Measurements from ENCODE around the gene TSPO.
A peak's percentile ranks its signal among the peaks of the same experiment; 100 is the strongest.
"Not testable (repeated sequence)": the region's sequence is repeated elsewhere in the genome, so short reads cannot be mapped to it uniquely, and the experiment has no call there.

TSPO gene

DNA sequence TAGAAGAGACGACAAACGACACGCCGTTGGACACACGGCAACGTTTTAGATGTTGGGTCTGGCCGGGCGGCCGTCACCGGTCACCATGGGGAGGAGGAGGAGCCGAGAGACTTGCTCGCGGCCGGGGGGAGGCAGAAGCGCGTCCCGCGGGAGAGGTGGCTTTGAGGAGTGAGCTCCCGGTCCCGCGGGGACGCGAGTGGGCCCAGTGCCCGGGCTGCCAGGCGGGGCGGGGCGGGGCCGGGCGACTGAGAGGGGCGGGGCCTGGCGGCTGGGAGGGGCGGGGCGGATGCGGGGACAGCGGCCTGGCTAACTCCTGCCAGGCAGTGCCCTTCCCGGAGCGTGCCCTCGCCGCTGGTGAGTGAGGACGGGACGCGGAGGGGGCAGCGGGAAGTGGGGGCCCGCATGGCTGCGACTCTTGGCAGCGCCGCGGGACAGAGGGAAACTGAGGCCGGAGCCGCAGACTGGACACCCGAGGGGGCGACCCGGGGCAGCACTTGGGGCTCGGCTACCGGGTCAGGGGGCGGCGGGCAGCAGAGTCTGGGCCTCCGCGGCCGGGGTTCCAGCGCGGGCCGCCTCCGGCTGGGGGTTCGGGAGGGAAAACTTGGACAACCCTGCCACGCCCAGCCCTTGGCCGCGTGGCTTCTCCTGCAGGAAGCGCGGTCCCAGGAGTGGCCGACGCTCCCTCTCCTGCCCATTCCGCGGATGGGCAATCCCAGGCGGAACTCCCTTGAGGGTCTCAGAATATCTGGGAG is at the start of gene TSPO:
TSS of gene TSPO (plus strand) at position 309 of the 752 bp plus-strand sequence. CDS start 7,680 bp downstream, outside the sequence.
- DNase-seq (ENCODE audit: low read depth in 3 of 3, low spot score in 1 of 3): peak; percentile 13 to 59 (median 22)

DNA sequence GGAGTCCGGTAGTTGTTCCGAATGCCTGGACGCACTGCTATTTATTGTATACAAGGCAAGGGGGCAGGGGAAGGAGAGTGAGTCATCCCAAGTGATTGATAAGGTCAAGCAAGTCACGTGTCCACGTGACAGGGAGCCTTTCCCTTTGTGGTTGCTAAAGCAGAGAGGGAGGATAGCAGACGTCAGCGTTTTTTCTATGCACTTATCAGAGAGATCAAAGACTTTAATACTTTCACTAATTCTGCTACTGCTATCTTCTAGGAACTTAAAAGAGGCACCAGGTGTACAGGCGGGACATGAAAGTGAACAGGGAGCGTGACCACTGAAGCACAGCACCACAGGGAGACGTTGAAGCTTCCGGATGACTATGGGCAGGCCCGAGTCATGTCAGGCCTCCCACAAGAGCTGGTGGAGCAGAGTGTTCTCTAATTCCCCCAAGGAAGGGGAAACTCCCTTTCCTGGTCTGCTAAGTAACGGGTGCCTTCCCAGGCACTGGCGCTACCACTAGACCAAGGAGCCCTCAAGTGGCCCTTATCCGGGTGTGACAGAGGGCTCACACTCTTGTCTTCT is 47.2 kb upstream of the TSPO start:
- not testable (repeated sequence) for DNase-seq (ENCODE audit: low read depth in 3 of 3, low spot score in 1 of 3)

DNA sequence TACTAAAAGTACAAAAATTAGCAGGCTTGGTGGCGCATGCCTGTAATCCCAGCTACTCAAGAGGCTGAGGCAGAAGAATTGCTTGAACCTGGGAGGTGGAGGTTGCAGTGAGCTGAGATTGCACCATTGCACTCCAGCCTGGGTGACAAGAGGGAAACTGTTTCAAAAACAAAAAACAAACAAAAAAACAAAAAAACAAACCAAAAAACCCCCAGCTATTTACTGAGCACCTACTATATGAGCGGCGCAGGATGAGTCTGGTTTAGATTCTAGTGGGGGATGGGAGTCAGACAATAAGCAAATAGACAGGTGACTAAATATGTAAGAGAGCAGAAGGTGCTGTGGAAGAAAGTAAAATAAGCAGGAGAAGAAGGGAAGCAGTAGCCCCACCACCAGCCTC is 46.4 kb upstream of the TSPO start:
- not testable (repeated sequence) for DNase-seq (ENCODE audit: low read depth in 3 of 3, low spot score in 1 of 3)

DNA sequence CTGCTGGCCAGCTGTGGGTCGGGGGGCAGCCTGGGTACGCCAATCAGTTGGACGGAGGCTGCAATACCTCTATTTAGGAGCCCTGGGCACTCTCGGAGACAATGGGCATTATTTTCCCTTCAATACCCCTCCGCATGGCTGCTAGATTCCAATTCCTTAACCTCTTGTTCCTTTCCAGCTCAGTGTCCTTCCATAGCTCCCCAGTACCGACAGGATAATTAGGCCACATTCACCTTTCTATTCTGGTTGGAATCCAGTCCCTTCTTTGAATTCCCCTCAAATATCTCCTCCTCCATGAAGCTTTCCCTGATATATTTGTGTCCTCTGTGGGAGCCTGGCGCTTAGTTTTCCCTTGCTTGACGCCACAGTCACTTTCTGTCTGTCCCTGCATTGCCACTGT is 45.1 kb upstream of the TSPO start:
- no peak for DNase-seq (ENCODE audit: low read depth in 3 of 3, low spot score in 1 of 3)

DNA sequence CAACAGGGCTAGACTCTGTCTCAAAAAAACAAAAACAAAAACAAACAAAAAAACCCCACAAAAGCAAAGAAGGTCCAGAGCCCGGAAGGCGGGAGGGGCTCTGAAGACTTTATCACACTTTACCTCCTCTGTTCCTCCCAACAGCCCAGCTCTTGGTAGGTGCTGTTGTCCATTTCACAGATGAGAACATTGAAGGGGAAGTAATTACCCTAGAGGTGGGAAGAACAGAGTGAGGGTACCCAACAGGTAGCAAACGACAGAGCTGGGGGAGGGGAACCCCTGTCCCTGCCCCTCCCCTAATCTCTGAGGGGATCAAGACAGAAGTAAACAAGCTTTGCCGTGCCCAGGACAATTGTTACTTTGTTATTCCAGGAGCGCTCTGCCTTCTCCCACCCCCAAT is 41.8 kb upstream of the TSPO start:
- DNase-seq (ENCODE audit: low read depth in 3 of 3, low spot score in 1 of 3): no peak

DNA sequence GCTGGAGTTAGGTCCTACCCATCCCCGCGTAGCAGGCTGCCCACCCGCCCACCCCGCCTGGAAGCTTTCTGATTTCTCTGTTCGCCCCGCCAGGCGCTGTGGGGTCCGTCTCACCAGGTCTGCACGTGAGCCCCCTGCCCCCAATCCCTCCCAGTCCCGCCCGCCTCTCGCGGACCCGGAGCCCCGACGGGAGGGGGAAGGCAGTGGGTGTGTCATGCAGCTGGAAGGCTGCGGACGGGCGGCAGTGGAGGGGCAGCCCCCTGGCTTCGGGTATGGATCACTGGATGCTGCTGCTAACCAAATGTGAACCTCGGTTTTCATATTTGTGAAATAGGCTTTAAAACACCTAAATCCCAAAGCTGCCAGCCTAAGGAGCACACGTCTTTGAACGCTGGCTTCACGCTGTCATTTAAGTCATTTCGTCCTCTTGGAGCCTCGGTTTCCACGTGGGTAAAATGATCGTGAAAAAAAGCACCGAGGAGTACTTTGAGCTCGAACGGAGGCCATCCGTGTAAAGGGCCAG is 41.4 kb upstream of the TSPO start:
- DNase-seq (ENCODE audit: low read depth in 3 of 3, low spot score in 1 of 3): no peak

DNA sequence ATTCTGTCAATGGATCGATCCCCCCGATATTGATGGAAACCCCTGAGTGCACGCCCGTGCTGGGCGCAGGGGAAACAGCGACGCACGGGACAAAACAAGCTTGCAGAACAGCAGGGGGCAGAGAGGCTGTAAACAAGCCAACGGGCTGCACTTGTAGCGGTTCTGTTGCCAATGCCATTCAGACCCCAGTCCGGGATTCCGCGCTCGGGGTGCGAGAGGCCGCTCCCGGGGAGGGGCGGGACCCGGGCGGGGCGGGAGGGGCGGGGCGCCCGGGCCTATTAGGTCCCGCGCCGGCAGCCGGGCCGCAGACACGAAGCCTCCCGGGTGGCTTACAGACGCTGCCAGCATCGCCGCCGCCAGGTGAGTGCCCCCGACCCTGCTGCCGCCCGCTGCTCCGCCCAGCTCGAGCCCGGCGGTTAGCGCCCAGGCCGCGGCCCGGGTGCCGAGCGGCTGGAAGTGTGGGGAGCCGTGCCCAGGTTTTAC is 40.9 kb upstream of the TSPO start, which contains the start of gene BIK:
TSS of gene BIK (plus strand) at position 307 of the 483 bp plus-strand sequence. CDS start 13,273 bp downstream, outside the sequence.
- peak in 2 of 3 donors; percentile 18 to 20 for DNase-seq (ENCODE audit: low read depth in 3 of 3, low spot score in 1 of 3)

DNA sequence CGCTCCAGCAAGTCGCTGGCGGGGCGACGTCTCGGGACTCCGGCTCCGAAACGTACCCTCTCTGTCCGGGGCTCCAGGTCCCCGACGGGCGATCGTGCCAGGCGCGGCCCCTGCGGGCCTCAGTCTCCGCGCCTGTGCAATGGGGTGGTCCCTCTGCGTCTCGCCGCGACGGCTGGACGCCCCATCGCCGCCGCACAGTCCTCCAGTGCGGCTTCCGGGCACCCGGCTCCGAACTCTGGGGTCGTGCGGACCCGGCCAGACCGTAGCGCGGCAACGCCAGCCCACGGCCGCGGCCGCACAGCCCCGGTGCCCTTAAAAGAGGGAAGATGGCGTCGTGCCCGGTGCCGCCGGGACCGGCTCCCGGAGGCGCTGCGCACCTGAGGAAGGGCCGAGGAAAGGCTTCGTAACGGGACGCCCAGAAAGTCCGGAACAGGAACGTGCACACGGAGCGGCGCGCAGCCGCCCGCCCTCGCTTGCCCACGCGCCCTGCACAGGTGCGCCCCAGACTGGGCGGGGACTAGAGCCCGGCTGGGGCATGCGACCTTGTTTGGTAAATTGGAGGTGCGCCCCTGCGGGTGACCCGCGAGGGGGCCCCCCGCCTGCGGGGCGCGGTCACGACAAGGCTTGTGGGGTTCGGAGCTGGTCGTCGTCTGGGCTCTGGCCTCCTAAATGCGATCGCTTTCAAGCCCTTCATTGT is 40.3 kb upstream of the TSPO start:
- peak in 2 of 3 donors; percentile 29 to 30 for DNase-seq (ENCODE audit: low read depth in 3 of 3, low spot score in 1 of 3)

DNA sequence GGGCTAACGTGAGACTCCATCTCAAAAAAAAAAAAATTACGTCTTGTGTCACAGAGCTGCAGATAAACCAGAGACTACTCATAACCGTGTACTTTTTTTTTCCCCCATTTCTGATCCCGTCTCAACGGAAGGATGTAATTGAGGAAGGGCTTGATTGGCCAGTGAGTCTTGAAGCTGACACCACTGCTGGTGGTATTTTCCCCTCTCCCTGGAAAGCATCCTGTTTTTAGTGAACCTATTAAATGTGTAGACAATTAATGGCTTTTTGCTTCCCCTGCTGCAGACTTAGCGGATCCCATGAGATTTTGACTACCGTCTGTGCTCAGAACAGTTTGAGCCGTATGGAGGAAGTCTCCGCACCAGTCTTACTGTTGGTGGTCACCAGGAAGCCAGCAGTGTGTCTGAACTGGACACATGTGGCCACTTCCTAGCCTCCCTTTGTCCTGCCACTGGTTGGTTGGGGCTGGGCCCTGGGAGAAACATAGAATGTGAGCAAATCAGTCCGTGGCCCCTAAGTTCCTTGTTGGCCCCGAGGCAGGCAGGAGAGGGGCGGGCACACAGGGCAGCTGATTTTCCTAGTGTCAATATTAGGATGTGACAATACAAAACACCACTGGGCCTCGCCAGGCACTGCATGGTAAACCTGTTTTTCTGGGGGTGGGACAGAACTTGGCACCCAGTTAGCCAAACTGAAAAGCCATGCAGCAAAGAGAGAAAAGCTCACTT is 37.7 kb upstream of the TSPO start:
- no peak for DNase-seq (ENCODE audit: low read depth in 3 of 3, low spot score in 1 of 3)

DNA sequence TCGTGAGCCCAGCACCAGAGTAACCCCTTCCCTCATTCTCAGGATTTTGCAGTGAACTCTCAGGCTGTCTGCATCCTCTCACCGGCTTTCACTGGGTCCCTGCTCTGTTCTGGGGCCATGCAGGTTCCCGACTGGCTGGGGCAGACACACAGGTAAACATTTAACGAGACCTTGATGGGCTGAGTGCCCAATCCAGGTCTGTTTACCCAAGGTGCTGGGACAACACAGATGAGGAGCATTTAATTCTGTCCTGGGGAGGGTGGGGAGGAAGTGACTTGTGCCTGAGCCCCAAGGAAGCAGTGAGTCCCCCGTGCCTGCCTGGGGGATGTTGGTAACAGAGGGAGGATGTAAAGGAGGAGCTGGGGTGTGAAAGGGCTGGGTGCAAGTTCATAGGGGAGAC is 36.4 kb upstream of the TSPO start:
- DNase-seq (ENCODE audit: low read depth in 3 of 3, low spot score in 1 of 3): no peak

DNA sequence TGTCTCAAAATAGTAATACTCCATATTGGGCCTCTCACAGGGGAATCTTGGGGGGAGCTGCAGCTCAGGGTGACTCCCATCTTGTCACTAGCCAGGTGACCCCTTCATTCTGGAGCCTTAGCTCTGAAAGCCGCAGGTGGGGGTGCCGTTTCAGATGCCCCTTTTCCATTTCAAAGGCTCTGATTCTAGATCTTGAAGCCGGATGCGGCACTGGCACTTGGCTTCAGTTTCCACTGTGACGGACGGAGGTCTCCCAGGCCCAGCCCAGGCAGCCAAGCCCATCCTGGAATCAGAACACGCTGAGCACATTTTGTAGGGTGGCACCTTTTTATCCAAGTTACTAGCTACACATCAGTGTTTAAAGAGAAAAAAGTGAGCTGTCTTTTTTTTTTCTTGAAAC is 34.4 kb upstream of the TSPO start:
- DNase-seq (ENCODE audit: low read depth in 3 of 3, low spot score in 1 of 3): no peak

DNA sequence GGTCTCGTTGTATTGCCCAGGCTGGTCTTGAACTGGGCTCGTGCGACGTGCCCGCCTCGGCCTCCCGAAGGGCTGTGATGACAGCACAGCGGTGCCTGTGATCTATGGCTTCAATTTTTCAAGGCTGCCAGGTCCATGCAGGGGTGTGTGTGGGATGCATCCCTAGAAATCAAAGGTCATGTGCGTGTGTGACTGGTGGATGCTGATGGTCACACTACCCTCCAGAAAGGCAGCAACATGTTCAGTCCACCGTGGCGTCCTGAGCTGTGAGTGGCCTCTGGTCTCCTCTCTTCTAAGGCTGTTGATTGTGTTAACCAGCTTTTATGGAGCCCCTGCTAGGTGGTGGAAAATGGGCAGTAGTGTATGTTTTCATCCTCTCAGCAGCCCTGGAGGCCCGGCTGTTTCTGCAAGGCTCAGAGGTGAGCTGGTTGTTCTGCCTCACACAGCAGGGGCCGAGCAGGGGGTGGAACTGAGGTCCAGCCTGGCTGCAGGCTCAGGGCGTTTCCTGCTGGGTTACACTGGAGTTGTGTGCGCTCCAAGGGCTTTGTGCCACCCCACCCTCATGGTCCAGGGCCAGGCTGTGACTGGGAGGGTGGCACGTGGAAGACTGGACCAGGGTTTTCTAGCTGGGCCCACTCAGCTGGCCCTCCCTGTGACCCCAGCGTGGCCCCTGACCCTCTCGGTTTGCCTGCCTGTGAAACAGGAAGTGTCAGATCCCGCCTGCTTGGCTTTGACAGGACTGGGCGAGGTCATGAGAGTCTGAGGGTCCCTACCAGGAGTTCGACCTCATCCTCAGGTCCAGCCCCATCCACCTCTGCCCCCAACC is 33.1 kb upstream of the TSPO start:
- DNase-seq (ENCODE audit: low read depth in 3 of 3, low spot score in 1 of 3): no peak

DNA sequence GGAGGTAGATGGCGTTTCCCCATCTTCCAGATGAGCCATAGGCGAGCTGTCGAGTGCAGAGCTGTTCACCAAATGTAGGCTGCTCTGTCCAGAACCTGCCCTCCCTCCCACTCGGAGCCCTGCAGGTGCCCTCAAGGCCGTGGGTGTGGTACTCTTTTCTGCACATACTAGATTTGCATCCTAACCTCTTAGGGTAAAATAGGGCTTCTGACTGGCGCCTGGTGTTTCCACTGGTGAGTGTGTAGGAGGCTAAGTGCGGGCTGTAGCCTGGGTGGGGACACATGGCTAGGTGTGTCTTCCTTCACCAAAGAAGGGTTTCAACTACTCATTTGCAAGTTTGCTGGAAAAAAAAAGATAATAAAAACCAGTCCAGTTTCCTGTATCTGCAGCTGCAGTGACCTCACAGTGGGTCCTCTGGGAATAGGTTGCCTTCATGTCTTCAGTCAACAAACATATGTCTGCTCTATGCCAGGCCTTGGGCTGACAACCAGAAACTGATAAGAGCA is 32.4 kb upstream of the TSPO start:
- no peak for DNase-seq (ENCODE audit: low read depth in 3 of 3, low spot score in 1 of 3)

DNA sequence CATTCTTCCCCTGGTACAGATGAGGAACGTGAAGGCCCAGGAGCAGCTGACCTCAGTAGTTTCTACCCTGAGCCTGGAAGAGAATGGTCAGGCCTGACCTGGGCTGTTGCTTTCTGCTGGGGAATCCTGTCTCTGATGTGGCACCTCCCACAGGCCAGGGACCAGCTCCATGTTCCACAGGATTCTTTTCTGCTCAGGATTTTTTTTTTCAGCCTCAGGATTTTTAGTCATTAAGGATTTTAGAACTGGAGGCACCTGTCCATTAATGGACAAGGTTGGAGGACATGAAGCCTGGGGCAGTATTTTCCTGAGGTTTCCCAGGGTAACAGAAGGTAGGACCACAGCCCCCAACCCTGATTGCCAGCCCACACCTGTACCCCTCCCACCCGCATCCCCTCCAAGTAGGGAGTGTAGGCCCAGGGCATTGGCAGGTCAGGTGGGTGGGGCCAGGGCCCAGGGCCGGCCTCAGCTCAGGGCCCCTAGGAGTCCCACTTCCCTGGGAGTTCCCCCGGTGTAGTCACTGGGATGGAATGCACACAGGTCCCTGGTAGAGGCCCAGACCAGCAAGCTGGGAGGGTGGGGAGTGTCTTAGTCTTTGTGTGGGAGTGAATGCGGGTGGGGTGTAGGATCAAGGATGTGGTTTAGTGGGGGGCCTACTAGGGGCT is 24.7 kb upstream of the TSPO start:
- no peak for DNase-seq (ENCODE audit: low read depth in 3 of 3, low spot score in 1 of 3)

DNA sequence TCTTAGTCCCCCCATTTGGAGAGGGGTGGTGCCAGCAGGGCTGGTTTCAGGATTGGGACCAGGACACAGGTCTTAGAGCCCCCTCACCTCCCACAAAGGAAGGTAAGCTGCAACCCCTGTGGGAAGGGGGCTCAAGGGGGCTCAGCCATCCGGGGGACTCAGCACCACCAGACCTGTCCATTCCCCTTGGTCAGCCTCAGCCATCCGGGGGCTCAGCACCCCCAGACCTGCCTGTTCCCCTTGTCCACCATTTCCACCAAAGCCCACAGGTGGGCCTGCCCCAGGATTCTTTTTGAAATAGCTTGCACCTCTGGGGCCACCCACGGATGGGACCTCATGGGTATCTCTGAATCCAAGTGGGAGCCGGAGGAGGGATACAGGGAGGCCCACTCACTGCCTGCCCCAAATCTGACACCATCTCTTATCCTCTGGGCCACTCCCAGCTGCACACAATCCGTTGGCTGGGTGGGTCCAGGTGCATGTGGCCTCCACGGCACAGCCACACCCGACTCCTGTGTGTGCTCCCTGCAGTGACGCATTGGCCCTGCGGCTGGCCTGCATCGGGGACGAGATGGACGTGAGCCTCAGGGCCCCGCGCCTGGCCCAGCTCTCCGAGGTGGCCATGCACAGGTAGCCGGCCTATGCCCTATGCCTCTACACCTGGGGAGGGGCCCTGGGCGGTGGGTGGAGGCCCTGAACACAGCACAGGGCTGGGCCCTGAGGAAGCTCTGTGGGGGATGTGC is 24.0 kb upstream of the TSPO start:
- no peak for DNase-seq (ENCODE audit: low read depth in 3 of 3, low spot score in 1 of 3)

DNA sequence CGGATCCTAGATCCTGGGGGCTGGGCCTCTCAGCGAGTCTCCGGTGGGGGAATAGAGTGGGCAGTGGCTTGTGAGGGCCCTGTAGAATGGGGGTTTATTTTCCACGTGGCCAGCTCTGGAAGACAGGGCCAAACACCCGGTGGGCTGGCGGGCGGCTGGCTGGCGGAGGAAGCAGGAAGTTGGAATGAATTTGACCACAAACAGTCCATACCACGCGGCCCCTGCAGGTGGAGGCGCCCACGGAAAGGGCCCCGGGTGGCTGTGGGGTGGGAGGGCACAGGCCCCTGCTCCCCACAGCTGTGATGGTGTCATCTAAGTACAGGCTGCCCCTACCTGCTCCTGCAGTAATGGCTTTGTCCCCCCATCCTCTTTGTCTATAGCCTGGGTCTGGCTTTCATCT is 23.2 kb upstream of the TSPO start:
- no peak for DNase-seq (ENCODE audit: low read depth in 3 of 3, low spot score in 1 of 3)

DNA sequence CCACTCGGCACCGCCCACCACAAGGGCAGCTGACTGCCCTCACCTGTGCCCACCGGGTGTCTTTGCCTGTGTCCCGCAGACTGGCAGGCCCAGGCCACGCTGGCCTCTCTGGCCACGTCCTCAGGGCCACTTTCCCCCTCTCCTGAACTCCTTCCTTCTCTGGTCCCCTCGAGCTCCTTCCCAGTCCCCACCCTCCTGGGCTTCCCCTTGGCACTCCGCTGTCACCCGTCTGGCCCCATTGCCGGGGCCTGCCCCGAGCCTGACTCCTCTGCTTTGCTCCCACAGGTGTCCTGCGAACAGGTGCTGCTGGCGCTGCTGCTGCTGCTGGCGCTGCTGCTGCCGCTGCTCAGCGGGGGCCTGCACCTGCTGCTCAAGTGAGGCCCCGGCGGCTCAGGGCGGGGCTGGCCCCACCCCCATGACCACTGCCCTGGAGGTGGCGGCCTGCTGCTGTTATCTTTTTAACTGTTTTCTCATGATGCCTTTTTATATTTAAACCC is 22.4 kb upstream of the TSPO start:
- no peak for DNase-seq (ENCODE audit: low read depth in 3 of 3, low spot score in 1 of 3)

Data from stimulated activated CD4-positive, alpha-beta T cell treated with anti-CD3 and anti-CD28 coated beads, TNF-alpha, amount 100 ng/mL, for 1 hour (primary cell).